C4-2B (cell line): ENCODE measurements around the gene KIT.
"Not testable (repeated sequence)": the region's sequence is repeated elsewhere in the genome, so short reads cannot be mapped to it uniquely, and the experiment has no call there.

Source experiments
- H3K27ac ChIP-seq: fragments of 450-650 bp; 2 replicates; pipeline ENCODE4 v1.5.1; 2017
- ZFX ChIP-seq: fragments of 450-650 bp; IDR thresholded peaks from 2 replicates; pipeline ENCODE4 v1.6.1; 2017
- TF ChIP-seq, protein P1 (sequence below): fragments of 450-650 bp; conservative IDR thresholded peaks from 2 replicates; pipeline ENCODE4 v1.5.1; 2017; ENCODE audit warnings: mild to moderate bottlenecking

KIT gene

GRCh38 chr4:54635318-54635717, 22.4 kb upstream of the KIT start:
- no peak for TF ChIP-seq ZFX
- TF ChIP-seq, protein P1, sequence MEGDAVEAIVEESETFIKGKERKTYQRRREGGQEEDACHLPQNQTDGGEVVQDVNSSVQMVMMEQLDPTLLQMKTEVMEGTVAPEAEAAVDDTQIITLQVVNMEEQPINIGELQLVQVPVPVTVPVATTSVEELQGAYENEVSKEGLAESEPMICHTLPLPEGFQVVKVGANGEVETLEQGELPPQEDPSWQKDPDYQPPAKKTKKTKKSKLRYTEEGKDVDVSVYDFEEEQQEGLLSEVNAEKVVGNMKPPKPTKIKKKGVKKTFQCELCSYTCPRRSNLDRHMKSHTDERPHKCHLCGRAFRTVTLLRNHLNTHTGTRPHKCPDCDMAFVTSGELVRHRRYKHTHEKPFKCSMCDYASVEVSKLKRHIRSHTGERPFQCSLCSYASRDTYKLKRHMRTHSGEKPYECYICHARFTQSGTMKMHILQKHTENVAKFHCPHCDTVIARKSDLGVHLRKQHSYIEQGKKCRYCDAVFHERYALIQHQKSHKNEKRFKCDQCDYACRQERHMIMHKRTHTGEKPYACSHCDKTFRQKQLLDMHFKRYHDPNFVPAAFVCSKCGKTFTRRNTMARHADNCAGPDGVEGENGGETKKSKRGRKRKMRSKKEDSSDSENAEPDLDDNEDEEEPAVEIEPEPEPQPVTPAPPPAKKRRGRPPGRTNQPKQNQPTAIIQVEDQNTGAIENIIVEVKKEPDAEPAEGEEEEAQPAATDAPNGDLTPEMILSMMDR, result no peak
- no peak overlapping the region for H3K27ac ChIP-seq

DNA sequence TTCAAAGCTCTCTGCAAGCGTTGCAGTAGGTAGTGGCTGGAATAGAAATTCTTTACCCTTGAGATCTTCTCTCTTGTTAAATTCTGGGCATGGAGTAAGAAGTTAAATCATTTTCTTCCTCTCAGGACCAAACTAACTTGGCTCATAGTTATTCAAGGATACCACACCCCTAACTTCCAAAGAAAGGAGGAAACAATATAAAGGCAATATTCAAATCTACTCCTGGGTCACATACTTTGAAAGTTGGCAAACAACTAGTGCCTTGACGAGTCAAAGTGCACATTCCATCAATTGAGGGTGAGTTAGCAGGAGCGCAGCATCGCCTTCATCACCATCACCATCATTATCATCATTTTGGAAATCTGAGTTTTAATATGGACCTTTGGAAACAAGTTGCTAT, 20.4 kb upstream of the KIT start:
- no peak overlapping the region for H3K27ac ChIP-seq
- no peak for TF ChIP-seq ZFX
- TF ChIP-seq, protein P1, result no peak

DNA sequence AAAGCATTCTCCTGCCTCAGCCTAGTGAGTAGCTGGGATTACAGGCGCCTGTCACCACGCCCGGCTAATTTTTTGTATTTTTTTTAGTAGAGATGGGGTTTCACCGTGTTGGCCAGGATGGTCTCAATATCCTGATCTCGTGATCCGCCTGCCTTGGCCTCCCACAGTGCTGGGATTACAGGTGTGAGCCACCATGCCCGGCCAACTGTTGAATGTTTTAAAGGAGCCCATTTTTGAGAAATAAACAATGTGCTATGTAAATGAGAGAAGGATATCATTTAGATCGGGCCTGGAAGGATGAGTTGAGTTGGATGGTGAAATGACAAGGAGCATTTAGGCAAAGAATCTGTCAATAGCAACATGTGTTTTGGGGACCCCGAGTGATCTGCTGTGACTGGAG, 16.7 kb upstream of the KIT start:
- not testable (repeated sequence) for H3K27ac ChIP-seq

GRCh38 chr4:54643172-54643571, 14.6 kb upstream of the KIT start:
- TF ChIP-seq, protein P1, result no peak
- TF ChIP-seq ZFX, result no peak
- no peak overlapping the region for H3K27ac ChIP-seq

DNA sequence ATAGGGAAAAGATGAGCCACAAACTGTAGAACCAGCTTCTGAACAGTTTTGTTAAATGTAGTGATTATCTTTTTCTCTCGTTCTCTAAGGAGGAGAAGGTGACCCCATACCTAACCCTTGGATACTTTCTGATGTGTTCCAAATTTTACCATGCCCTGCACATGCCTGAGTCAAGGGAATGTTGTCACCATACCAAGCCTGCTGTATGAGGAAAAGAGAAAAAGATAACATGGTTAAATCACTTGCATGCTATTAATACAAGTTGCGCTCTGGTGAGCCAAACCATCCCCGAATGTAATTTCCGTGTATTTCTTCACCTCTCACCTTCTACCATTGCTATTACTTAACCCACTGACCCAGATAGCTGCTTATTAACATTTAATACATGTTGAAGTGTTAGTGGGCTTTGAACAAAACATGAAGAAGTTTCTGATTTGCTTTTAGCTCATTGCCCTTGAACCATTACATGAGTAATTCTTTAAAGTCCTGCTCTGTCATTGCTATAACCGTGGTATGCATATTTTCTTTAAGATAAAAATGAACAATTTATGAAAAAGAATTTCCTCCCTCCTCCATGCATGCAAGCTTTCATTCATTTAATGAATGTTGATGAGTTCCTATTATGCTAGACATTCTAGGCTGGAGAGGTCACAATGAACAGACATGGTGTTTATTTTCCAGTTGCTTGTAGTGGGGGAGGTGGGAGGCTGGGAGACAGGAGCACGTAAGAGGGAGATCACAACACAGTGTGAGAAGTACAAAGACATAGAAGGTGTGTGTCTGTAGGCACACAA, 13.6 kb upstream of the KIT start:
- no peak overlapping the region for H3K27ac ChIP-seq
- TF ChIP-seq, protein P1, result no peak
- no peak for TF ChIP-seq ZFX

DNA sequence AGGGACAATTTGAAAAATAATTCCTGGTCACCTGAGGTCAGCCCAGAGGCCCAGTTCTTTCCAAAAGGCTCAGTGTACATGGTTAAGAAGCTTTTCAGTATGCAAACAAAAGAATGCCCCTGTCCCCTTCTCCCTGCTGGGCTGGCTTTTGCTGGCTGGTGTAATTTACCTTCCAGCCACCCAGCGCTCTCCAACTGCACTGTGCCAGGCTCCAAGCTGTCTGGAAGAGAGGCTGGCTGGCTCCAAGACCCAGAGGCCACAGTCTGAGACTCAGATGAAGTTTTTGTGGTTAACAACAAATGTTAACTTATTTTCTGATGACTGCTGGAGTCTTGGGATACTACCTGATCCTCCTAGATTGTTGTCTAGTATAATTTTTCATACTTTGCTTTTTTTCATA, 11.9 kb upstream of the KIT start:
- no peak for TF ChIP-seq ZFX
- TF ChIP-seq, protein P1, result no peak

DNA sequence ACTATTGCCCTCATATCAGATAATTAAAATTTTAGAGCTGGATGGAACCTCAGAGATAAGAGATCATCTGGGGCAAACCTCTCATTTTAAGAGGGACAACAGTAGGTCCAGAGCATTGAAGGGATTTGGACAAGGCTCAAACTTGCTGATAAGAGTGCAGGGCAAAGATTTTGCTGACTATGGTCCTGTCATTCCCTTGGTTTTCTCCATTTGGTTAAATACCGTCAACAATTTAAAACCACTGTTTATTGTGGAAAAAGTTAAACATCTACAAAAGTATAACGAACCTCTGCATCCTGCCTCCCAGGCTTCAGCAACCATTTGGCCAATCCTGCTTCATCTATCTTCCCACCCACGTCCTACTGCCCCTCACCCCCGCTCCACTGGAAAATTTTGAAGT, 10.7 kb upstream of the KIT start:
- H3K27ac ChIP-seq, result no peak overlapping the region
- TF ChIP-seq ZFX, result no peak
- TF ChIP-seq, protein P1, result no peak

More for the DNA sequence above, 11.9 kb upstream of the KIT start:
- no peak overlapping the region for H3K27ac ChIP-seq

- no peak for TF ChIP-seq ZFX
- TF ChIP-seq, protein P1, result no peak
- H3K27ac ChIP-seq, result no peak overlapping the region
Observed at GRCh38 chr4:54651050-54651449, 6.7 kb upstream of the KIT start.
